Cardiac atrium fibroblast (primary cell): ENCODE results near the gene SLC18A2. TPM values are rescaled to one million over a fixed set of nuclear protein-coding genes. Genes with fewer than 3 reads are reported as not detected.

ENCODE experiments used
- total RNA-seq: library from RNA; depleted of rRNA; stranded (reverse); fragments of >200 nt; gene quantifications from 2 replicates; pipeline ENCODE4 v1.2.3, GENCODE V29; 2015

SLC18A2 gene
- not detected in 2 replicates for total RNA-seq

DNA sequence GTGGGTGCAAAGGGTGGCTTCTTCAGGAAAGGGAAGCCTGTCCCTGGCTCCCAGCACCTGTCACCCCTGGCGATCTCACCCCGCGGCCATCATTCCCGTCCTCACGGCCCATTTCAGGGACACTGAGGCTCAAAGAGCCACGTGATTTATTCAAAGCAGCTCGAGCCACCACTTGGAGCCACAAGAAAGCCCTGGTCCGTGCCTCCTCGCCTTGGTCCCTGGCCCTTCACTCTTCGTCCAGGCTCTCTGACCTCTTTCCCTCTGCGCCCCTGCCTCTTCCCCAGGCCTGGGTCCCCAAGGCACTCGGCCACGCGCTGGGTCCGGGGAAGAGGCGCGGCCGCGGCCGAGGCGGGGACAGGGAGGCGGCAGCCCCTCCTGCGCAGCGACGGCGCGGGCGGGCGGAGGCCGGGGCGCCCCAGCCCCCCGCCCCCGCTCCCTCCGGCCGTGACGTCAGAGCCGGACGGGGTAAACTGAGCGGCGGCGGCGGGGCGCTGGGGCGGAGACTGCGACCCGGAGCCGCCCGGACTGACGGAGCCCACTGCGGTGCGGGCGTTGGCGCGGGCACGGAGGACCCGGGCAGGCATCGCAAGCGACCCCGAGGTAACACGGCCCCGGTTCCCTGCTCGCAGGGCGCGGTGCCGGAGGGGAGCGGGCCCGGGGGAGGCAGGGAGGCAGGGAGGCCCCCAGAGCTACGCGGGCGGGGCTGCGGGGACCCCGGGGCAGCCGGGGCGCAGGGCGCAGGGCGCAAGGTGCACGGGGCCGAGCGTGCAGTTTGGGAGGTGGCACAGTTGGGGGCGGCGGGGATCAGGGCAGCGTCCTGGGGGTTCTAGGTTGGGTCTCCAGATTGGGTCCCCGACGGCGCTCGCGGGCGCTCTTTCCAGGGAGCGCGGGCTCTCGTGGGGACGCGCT, at the start of gene SLC18A2:
SLC18A2 (plus strand) TSS at position 494 of the 909 bp plus-strand sequence. CDS start 580 bp downstream, outside the sequence.

DNA sequence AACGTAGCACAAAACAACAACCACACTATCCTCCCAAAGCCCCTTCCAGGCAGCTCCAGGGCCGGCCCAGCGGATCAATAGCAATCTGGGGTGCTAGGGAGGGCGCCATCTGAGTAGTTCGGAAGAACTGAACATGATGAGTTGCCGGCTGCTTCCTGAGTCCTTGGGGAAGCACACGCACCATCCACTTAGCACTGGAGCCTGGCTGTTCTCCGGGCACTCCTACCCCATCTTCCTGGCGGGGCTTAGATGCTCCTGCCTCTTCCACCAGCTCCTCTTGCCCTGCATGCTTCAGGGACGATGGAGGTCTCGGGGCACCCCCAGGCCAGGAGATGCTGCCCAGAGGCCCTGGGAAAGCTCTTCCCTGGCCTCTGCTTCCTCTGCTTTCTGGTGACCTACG, 43.7 kb upstream of the SLC18A2 start, which contains the start of gene KCNK18:
KCNK18 (plus strand) TSS at position 301 of the 400 bp plus-strand sequence; CDS start at position 301, 0 bp downstream.

Other genes starting within 250 kb of the SLC18A2 start
- 2.9 TPM in 2 replicates for gene SHTN1, start 235.9 kb upstream of the SLC18A2 start, total RNA-seq
- not detected in 2 replicates for gene VAX1, start 102.8 kb upstream of the SLC18A2 start, total RNA-seq
- gene KCNK18, start 43.6 kb upstream of the SLC18A2 start, total RNA-seq: not detected in 2 replicates
- 22.2 and 22.7 TPM in 2 replicates for gene PDZD8, start 134.3 kb downstream of the SLC18A2 start, total RNA-seq